GM06990 (cell line): ENCODE data around the gene DNAAF5.

Experiments used
- DNase-seq: peaks from one replicate; pipeline ENCODE4 v3.0.0-alpha.2; 2011; ENCODE audit not compliant: insufficient read length; ENCODE audit errors: extremely low read depth
- H3K27me3 ChIP-seq: replicated peaks from 2 replicates; pipeline ENCODE4 v1.6.0; 2011; ENCODE audit warnings: low read length; ENCODE audit not compliant: control insufficient read depth, insufficient read depth
- H3K36me3 ChIP-seq: 2 replicates; pipeline ENCODE4 v1.5.1; 2011; ENCODE audit warnings: low read length; ENCODE audit not compliant: control insufficient read depth, insufficient read depth
- H3K4me3 ChIP-seq: replicated peaks from 2 replicates; pipeline ENCODE4 v1.5.1; 2011; ENCODE audit warnings: low read depth, mild to moderate bottlenecking, control low read depth, low read length
- TF ChIP-seq, protein P1 (sequence below): IDR thresholded peaks from 2 replicates; pipeline ENCODE4 v1.5.1; 2011; ENCODE audit warnings: low read length, control low read depth, mild to moderate bottlenecking, inconsistent platforms; ENCODE audit not compliant: insufficient read depth, poor library complexity, severe bottlenecking

The DNAAF5 gene

DNA sequence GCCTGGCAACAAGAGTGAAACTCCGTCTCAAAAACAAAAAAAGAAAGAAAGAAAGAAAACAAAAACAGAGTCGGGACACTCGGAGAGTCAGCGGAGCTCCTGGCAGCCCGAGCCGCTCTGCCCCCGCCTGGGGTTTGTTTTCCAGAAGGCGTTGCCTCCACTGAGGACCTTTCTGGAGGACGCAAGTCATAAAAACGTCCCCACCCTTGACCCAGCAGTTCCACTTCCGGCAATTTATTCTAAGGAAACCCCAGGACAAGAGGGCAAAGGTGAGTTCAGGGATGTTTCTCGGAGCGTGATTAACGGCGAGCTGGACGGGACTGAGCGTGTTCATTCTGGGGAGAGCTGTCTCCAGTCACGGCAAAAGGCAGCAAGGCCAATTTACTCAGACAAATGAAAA is 78.8 kb downstream of the DNAAF5 start:
- Histone ChIP-seq H3K36me3 (no peaks in the 10 kb centered on the region), H3K4me3 (no peak overlapping the region), H3K27me3 (no peaks in the 10 kb centered on the region)
- TF ChIP-seq, protein P1, sequence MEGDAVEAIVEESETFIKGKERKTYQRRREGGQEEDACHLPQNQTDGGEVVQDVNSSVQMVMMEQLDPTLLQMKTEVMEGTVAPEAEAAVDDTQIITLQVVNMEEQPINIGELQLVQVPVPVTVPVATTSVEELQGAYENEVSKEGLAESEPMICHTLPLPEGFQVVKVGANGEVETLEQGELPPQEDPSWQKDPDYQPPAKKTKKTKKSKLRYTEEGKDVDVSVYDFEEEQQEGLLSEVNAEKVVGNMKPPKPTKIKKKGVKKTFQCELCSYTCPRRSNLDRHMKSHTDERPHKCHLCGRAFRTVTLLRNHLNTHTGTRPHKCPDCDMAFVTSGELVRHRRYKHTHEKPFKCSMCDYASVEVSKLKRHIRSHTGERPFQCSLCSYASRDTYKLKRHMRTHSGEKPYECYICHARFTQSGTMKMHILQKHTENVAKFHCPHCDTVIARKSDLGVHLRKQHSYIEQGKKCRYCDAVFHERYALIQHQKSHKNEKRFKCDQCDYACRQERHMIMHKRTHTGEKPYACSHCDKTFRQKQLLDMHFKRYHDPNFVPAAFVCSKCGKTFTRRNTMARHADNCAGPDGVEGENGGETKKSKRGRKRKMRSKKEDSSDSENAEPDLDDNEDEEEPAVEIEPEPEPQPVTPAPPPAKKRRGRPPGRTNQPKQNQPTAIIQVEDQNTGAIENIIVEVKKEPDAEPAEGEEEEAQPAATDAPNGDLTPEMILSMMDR, result no peak
- DNase-seq, result no peak

DNA sequence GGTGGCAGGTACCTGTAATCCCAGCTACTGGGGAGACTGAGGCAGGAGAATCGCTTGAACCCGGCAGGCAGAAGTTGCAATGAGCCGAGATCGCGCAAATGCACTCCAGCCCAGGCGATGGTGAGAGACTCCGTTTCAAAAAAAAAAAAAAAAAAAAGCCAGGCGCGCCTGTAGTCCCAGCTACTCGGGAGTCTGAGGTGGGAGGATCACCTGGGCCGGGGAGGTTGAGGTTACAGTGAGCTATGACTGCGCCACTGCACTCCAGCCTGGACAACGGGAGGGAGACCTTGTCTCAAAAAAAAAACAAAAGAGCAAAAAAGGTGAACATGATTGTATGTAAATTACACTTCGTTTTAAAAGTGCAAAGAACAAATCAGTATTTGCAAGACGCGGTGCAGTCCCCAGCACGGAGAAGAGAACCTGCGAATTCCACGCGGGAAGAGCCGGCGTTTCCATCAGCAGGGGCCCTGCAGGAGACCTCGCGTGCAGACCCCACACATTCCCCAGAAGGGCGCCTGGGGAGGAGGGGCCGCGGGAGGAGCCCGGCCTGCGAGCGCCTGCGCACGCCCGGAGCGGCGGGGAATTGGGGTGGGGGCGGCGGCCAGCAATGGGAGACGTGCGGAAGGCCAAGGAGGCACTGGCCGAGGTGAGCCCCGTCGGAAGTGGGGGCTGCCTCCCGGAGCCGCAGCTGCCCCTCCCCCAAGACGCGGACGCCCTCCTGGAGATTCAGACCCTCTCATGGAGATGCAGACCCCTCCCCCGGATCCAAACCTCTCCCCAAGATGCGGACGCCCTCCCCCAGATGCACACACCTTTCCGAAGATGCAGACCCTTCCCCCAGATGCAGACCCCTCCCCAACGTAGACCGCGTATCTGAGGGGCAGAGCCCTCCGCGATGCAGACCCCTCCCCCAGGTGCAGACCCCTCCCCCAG is 89.1 kb downstream of the DNAAF5 start:
- TF ChIP-seq, protein P1, result no peak
- DNase-seq, result peak; percentile 48
- Histone ChIP-seq H3K27me3 (no peaks in the 10 kb centered on the region), H3K36me3 (no peaks in the 10 kb centered on the region), H3K4me3 (peak overlapping the region; percentile 64)

DNA sequence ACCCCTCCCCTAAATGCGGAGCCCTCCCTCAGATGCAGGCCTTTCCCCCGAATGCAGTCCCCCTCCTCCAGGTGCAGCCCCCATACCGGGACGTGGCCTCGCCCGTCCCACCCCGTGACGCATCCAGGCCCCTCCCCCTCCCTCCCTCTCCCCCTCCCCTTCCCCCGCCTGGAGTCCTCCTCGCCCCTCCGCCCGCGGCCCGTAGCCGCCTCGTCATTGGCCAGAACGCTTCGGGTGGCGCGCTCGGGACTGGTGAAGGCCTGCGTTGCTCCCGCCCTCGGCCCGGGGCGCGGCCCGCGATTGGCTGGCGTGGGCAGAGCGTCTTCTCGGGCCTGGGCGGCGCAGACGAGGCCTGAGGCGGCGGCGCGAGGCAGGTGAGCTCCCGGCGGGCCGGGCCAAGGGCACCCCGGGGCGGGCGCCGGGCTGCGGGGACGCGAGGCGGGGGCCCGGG is 89.8 kb downstream of the DNAAF5 start:
- TF ChIP-seq, protein P1, result no peak
- peak; percentile 100 for DNase-seq
- Histone ChIP-seq H3K4me3 (peak overlapping the region; percentile 79), H3K36me3 (no peaks in the 10 kb centered on the region), H3K27me3 (no peaks in the 10 kb centered on the region)

DNA sequence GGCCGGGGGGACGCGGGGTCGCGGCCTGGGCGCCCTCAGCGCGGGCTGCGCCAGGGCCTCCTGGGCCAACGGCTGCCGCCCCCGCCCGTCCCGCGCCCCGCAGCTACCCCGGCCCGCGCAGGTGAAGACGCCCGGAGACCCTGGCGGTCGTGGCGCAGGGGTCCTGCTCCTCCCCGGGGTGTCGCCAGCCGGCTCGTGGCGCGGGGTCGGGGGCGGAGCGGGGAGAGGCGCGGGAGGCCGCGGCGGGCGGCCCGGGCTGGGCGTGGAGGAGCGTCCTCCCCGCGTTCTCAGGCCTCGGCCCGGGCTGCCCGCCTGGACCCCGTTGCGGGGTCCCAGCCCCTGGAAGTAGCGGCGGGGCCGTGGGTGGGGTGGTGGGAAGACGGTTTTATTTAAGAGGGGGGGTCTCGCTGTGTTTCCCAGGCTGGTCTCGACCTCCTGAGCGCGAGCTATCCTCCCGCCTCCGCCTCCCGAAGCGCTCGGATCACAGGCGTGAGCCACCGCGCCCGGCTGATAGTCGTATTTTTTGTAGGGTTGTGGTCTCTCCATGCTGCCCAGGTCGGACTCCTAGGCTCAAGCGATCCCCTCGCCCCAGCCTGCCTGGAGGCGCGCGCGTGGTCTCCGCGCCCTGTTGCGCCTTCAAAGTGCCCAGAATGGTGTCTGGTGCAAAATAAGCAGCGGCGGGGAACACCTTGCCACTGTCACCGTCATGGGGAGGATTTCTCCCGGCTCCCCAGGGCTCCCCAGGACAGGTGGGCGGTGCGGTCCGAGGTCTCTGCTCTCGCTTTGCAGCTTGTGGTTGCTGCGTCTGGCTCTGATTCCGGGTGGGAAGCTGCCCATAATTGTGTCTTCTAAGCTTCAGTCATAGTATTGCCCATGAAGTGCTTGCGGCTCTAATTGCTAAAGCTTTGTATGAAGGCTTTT is 90.5 kb downstream of the DNAAF5 start:
- TF ChIP-seq, protein P1, result no peak
- Histone ChIP-seq H3K36me3 (no peaks in the 10 kb centered on the region), H3K4me3 (peak overlapping the region; percentile 79), H3K27me3 (no peaks in the 10 kb centered on the region)
- DNase-seq, result peak; percentile 66

DNA sequence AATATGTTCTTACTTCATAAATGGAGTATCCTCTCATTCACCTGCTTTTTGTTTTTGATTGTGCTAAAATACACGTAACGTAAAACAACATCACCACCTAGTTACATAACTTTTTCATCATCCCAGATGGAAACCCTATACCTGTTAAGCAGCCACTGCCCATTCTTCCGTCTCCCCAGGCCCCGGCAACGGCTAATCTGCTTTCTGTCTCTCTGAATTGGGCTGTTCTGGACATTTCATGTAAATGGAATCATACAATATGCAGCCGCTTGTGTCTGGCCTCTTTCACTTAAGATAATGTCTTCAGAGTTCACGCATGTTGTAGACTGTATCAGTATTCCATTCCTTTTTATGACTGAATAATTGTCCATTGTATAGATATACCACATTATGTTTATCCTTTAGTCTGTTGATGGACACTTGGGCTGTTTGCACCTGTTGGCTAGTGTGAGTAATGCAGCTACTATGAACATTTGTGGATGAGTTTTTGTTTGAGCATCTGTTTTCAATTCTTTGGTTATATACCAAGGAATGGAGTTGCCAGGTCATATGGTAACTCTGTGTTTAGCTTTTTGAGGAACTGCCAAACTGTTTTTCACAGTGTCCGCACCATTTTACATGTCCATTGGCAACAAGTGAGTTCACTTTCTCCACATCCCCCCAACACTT is 91.7 kb downstream of the DNAAF5 start:
- Histone ChIP-seq H3K4me3 (peak overlapping the region; percentile 79), H3K36me3 (peaks cover 2% of the 10 kb centered on the region; the same call in 1 of the 2 replicates), H3K27me3 (no peaks in the 10 kb centered on the region)
- DNase-seq, result no peak
- TF ChIP-seq, protein P1, result peak; percentile 51
